Neural progenitor cell (in vitro differentiated cells): ENCODE measurements around the gene KATNAL1.

ENCODE experiments used
- CTCF ChIP-seq: fragments of 200-600 bp; sonication (generic); IDR thresholded peaks from 2 replicates; pipeline ENCODE4 v1.5.1; 2017; ENCODE audit warnings: antibody characterized with exemption, mild to moderate bottlenecking
- EZH2 ChIP-seq: fragments of 200-600 bp; sonication (generic); IDR thresholded peaks from 2 replicates; pipeline ENCODE4 v1.6.1; 2017; ENCODE audit warnings: antibody characterized with exemption, mild to moderate bottlenecking, moderate library complexity
- EZH2phosphoT487 ChIP-seq: fragments of 200-600 bp; sonication (generic); IDR thresholded peaks from 2 replicates; pipeline ENCODE4 v1.6.1; 2017; ENCODE audit warnings: antibody characterized with exemption

DNA sequence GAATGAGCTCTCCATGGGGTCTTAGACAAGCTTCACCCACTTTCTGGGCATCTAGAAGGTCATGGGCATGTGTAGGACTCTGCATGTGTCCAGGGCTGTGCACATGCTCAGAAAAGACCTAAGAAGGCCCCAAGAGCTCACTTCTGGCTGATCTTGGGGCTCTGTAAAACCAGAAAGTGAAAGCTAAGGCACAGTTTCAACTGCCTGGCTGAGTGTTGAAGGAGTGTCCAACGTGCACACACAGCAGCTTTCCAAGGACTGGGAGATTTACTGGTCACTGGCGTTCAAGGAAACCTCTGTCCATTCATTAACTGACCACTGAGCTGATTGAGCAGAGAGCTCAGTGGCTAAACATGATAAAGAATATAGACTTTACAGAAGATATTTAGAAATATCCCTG is 137.9 kb downstream of the KATNAL1 start:
- no peak for TF ChIP-seq CTCF
- no peak for TF ChIP-seq EZH2phosphoT487
- no peak for TF ChIP-seq EZH2
